RWPE2 (cell line): ENCODE results near the gene DOCK8.
"Not testable (repeated sequence)": the region's sequence is repeated elsewhere in the genome, so short reads cannot be mapped to it uniquely, and the experiment has no call there.

ENCODE experiments used
- ATAC-seq: fragments of 200-7000 bp; cut with Tn5 transposase; 3 replicates; pipeline ENCODE4 v1.9.1; 2021; ENCODE audit warnings: low read depth
- DNase-seq: peaks from one replicate; pipeline ENCODE4 v3.0.0-alpha.2; 2020; ENCODE audit warnings: low spot score
- H3K27ac ChIP-seq: fragments of 450-650 bp; 2 replicates; pipeline ENCODE4 v1.5.1; 2017; ENCODE audit warnings: mild to moderate bottlenecking; ENCODE audit not compliant: poor library complexity, severe bottlenecking
- H3K27me3 ChIP-seq: fragments of 250-450 bp; sonication (Bioruptor Pico); 2 replicates; pipeline ENCODE4 v1.5.1; 2021; ENCODE audit warnings: mild to moderate bottlenecking, moderate library complexity; ENCODE audit not compliant: insufficient read depth, poor library complexity, severe bottlenecking
- H3K36me3 ChIP-seq: fragments of 250-450 bp; sonication (Bioruptor Pico); 2 replicates; pipeline ENCODE4 v1.5.1; 2020; ENCODE audit warnings: low read depth, mild to moderate bottlenecking, moderate library complexity
- H3K4me1 ChIP-seq: fragments of 250-450 bp; sonication (Bioruptor Pico); 2 replicates; pipeline ENCODE4 v1.5.1; 2021; ENCODE audit warnings: mild to moderate bottlenecking, moderate library complexity; ENCODE audit not compliant: insufficient read depth, poor library complexity, severe bottlenecking
- H3K4me3 ChIP-seq: fragments of 250-450 bp; sonication (Bioruptor Pico); 2 replicates; pipeline ENCODE4 v1.5.1; 2021; ENCODE audit warnings: mild to moderate bottlenecking, moderate library complexity; ENCODE audit not compliant: severe bottlenecking
- H3K9me3 ChIP-seq: fragments of 250-450 bp; sonication (Bioruptor Pico); 2 replicates; pipeline ENCODE4 v1.5.1; 2021; ENCODE audit warnings: mild to moderate bottlenecking, moderate library complexity; ENCODE audit not compliant: severe bottlenecking
- CTCF ChIP-seq: fragments of 450-650 bp; IDR thresholded peaks from one replicate; pipeline ENCODE4 v1.5.1; 2017; ENCODE audit warnings: mild to moderate bottlenecking, moderate library complexity; ENCODE audit not compliant: poor library complexity, severe bottlenecking

DOCK8 gene

GRCh38 chr9:209143-209758 is 5.4 kb upstream of the DOCK8 start:
- Histone ChIP-seq H3K4me3 (no peak overlapping the region), H3K27me3 (peaks cover 19% of the 10 kb centered on the region), H3K36me3 (no peaks in the 10 kb centered on the region), H3K27ac (no peak overlapping the region), H3K9me3 (no peaks in the 10 kb centered on the region), H3K4me1 (no peaks in the 10 kb centered on the region)
- no peak for DNase-seq
- no peak for TF ChIP-seq CTCF
- no peak for ATAC-seq

- H3K4me1 ChIP-seq, result no peaks in the 10 kb centered on the region
- DNase-seq (no peak), ATAC-seq (no peak)
- H3K36me3 ChIP-seq, result no peaks in the 10 kb centered on the region
- no peak overlapping the region for H3K4me3 ChIP-seq
- H3K27ac ChIP-seq, result no peak overlapping the region
- H3K9me3 ChIP-seq, result no peaks in the 10 kb centered on the region
- peaks cover 37% of the 10 kb centered on the region for H3K27me3 ChIP-seq
- no peak for TF ChIP-seq CTCF
These were observed 3.6 kb upstream of the DOCK8 start for GRCh38 chr9:211036-211435.

GRCh38 chr9:211557-211956 is 3.1 kb upstream of the DOCK8 start:
- Histone ChIP-seq H3K4me1 (no peaks in the 10 kb centered on the region), H3K27ac (no peak overlapping the region), H3K36me3 (no peaks in the 10 kb centered on the region), H3K9me3 (no peaks in the 10 kb centered on the region), H3K4me3 (no peak overlapping the region), H3K27me3 (peaks cover 39% of the 10 kb centered on the region)
- TF ChIP-seq CTCF, result no peak
- DNase-seq (no peak), ATAC-seq (no peak)

GRCh38 chr9:212297-212696 is 2.4 kb upstream of the DOCK8 start:
- no peak for DNase-seq
- no peaks in the 10 kb centered on the region for H3K36me3 ChIP-seq
- H3K4me1 ChIP-seq, result no peaks in the 10 kb centered on the region

GRCh38 chr9:213901-214300 is 764 bp upstream of the DOCK8 start:
- not testable (repeated sequence) for H3K4me1 ChIP-seq, H3K36me3 ChIP-seq, H3K27ac ChIP-seq, ATAC-seq, H3K9me3 ChIP-seq, H3K4me3 ChIP-seq, DNase-seq
- peaks cover 39% of the 10 kb centered on the region for H3K27me3 ChIP-seq

More at GRCh38 chr9:212297-212696, 2.4 kb upstream of the DOCK8 start:
- Histone ChIP-seq H3K27me3 (peaks cover 39% of the 10 kb centered on the region), H3K9me3 (no peaks in the 10 kb centered on the region), H3K4me3 (no peak overlapping the region), H3K27ac (no peak overlapping the region)
- ATAC-seq, result no peak
- TF ChIP-seq CTCF, result no peak
